ENCODE data around the gene CYP1A2. TPM values are rescaled to one million over a fixed set of nuclear protein-coding genes. Genes with fewer than 3 reads are reported as not detected.
A peak's percentile ranks its signal among the peaks of the same experiment; 100 is the strongest.

The CYP1A2 gene
- total RNA-seq, 2 experiments from 2014 or later: not detected

DNA sequence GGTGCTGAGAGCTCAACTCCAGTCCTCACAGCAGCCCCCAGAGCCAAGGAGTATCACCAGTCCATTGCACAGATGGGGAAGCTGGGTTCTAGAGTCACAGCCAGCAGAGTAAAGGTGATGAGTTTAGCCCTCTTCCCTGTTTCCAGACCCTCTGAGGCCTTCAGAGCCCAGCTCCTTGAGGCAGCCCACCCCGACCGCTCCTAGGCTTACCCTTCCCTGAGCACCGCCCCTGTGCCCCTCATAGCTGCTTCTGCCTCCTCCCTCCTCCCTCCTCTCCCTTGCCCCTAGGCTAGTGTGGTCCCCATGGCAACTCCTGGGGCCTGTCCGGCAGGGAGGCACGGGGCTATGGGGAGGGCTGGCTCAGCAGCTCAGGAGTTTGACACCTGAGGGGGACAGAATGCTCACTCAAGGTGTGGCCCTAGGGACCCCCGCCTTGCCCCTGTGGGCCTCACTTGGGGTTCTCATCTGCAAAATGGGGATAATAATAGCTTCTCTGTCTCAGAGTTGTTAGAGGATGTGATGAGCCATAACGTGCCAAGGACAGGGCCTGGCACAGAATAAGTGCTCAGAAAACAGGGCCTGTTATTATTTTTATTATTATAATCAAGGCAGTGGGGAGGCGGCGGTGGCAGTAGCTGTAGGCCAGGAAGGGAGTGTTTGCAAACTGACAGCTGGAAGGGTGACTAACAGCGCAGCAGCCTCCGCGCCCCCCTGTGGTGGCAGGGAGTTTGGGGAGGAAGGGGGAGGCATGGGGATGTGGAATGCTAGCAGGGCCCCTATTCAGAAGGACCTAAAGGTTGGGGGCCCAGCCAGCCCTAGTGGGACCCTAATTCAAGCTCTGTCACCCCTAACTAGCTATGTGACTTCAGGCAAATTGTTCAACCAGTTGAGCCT, 44.7 kb downstream of the CYP1A2 start:
- intact Hi-C loops (cut with micrococcal nuclease): no loop called here
- peaks cover 90% of the 10 kb centered on the region for H3K4me1 Mint-ChIP-seq (ENCODE audit: low read depth)
- CTCF ChIA-PET: interaction anchor here (0.6 to 29.5 kb wide), 12 partner anchors 12 to 418 kb away, joined by 3 to 1193 read pairs (median 4); partner anchors contain the start of genes CPLX3 and CSK
- peak; percentile 88 for DNase-seq
- H3K4me3 Mint-ChIP-seq: no peak overlapping the region
- H3K9me3 Mint-ChIP-seq: no peaks in the 10 kb centered on the region
- no peaks in the 10 kb centered on the region for H3K27me3 Mint-ChIP-seq (ENCODE audit: low read depth)
- H3K36me3 Mint-ChIP-seq (ENCODE audit: low read depth): peaks cover 48% of the 10 kb centered on the region
- H3K27ac Mint-ChIP-seq: peak overlapping the region; percentile 99

DNA sequence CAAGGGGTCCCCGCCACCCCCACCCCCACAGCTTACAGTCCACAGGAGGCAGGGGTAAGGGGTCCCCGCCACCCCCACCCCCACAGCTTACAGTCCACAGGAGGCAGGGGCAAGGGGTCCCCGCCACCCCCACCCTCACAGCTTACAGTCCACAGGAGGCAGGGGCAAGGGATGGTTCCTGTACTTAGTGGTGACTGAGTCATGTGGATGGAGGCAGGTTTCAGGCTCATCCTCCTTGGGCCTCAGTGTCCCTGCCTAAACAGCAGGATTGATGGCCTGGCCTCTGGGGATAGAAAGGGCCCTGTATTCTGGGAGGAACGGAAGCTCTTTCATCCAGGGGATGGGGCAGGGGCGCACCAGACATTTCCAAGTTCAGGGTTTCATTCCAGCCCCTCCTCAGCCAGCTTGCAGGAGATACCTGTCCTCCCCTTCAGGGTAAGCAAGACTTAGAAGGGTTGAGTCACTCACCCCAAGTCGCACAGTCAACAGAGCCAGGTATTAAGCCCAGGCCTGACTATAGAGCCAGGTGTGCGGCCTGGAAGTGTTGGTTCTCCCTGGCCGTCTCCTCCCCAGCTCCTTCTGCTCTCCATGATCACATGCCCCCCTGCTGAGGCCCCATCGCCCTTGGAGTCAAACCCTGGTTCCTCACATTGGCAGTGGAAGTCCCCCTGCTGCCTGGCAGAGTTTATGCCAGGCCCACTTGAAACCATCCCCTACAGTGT, 45.8 kb downstream of the CYP1A2 start:
- CTCF ChIA-PET: interaction anchor here (0.7 to 29.5 kb wide), 7 partner anchors 11 to 160 kb away, joined by 3 to 1193 read pairs (median 5); partner anchors contain the start of genes CPLX3 and CSK
- Mint-ChIP-seq H3K36me3 (ENCODE audit: low read depth) (peaks cover 45% of the 10 kb centered on the region), H3K27ac (peak overlapping the region; percentile 87), H3K4me1 (ENCODE audit: low read depth) (peaks cover 92% of the 10 kb centered on the region), H3K27me3 (ENCODE audit: low read depth) (no peaks in the 10 kb centered on the region), H3K9me3 (no peaks in the 10 kb centered on the region), H3K4me3 (peak overlapping the region; percentile 1)
- DNase-seq: no peak
- intact Hi-C loops (cut with micrococcal nuclease): no loop called here

DNA sequence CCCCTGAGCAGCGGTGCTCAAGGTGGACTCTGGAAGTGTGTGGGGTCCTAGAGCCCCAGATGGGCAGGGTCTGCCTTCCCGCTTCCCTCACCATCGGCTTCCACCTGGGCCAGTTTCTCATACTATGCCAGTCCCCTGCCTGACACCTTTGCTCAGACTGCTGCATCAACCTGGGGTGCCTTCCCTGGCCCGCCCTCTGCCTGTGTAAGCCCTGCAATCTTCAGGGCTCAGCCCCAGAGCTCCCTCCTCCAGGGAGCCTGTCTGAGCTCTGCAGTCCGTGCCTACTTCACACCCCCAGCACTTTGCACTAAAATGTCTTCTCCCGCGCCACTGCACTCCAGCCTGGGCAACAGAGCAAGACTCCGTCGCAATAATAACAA, 46.3 kb downstream of the CYP1A2 start:
- peaks cover 45% of the 10 kb centered on the region for H3K36me3 Mint-ChIP-seq (ENCODE audit: low read depth)
- intact Hi-C loops (cut with micrococcal nuclease): no loop called here
- CTCF ChIA-PET: interaction anchor here (2.5 to 29.5 kb wide), 2 partner anchors 11 to 16 kb away, joined by 17 to 1193 read pairs; partner anchors contain the start of gene CSK
- peak overlapping the region; percentile 87 for H3K27ac Mint-ChIP-seq
- DNase-seq: no peak
- peaks cover 92% of the 10 kb centered on the region for H3K4me1 Mint-ChIP-seq (ENCODE audit: low read depth)
- H3K9me3 Mint-ChIP-seq: no peaks in the 10 kb centered on the region
- H3K4me3 Mint-ChIP-seq: no peak overlapping the region
- no peaks in the 10 kb centered on the region for H3K27me3 Mint-ChIP-seq (ENCODE audit: low read depth)

DNA sequence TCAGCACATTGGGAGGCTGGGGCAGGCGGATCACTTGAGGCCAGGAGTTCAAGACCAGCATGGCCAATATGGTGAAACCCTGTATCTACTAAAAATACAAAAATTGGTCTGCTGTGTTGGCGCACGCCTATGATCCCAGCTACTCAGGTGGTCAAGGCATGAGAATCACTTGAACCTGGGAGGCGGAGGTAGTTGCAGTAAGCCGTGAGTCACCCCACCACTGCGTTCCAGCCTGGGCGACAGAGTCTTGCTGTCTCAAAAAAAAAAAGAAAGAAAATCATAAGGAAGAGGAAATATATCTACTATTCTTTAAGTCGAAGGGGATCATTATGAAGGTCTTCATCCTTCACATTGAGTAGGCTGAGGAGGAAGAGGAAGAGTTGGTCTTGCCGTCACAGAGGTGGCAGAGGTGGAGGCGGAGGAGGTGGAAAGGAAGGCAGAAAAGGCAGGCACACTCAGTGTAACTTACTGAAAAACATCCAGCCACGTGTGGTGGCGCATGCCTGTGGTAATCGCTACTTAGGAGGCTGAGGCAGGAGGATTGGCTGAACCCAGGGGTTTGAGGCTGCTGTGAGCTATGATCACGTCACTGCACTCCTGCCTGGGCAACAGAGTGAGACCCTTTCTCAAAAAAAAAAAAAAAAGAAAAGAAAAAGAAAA, 47.5 kb downstream of the CYP1A2 start:
- H3K4me1 Mint-ChIP-seq (ENCODE audit: low read depth): peaks cover 86% of the 10 kb centered on the region
- peak overlapping the region; percentile 19 for H3K4me3 Mint-ChIP-seq
- CTCF ChIA-PET: interaction anchor here (0.7 to 29.5 kb wide), 3 partner anchors 12 to 161 kb away, joined by 3 to 1193 read pairs (median 6); partner anchors contain the start of gene CSK
- peak overlapping the region; percentile 95 for H3K27ac Mint-ChIP-seq
- no peaks in the 10 kb centered on the region for H3K27me3 Mint-ChIP-seq (ENCODE audit: low read depth)
- H3K9me3 Mint-ChIP-seq: no peaks in the 10 kb centered on the region
- peaks cover 47% of the 10 kb centered on the region for H3K36me3 Mint-ChIP-seq (ENCODE audit: low read depth)
- peak; percentile 78 for DNase-seq
- intact Hi-C loops (cut with micrococcal nuclease): loop anchor here (1.0 kb wide), 1 partner anchor 8 kb away; no protein-coding TSS in a partner anchor

DNA sequence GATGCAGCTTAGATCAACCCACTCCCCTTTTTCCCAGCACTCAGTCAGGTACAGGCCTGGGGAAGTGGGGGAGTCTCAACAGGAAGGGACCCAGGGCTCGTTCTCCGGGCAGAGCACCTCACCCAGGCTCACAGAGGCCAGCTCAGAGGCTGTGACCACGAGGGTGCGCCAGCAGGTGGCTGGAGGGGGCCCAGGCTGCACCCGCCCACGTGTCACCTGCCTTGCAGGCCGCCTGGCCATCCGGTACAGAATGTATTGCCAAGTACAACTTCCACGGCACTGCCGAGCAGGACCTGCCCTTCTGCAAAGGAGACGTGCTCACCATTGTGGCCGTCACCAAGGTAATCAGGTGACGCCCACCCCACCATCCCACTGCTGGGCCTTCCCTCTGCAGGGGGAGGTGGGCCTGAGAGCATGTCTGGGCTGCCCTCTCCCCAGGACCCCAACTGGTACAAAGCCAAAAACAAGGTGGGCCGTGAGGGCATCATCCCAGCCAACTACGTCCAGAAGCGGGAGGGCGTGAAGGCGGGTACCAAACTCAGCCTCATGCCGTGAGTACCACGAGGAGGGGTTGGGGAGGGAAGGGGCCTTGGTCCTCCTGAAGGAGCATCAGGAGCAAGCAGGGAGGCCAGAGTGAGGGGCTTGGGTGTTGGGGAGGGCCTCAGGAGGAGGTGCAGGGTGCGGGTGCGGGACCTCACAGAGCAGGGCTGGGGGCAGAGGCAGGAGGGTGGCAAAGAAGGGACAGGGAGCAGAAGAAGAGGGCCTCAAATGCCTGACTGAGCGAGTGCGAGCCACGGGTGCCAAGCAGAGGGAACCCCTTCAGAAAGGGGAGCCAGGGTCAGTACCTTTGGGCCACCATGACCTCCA, 50.0 kb downstream of the CYP1A2 start:
- H3K36me3 Mint-ChIP-seq (ENCODE audit: low read depth): peaks cover 52% of the 10 kb centered on the region
- H3K4me1 Mint-ChIP-seq (ENCODE audit: low read depth): peaks cover 61% of the 10 kb centered on the region
- H3K9me3 Mint-ChIP-seq: no peaks in the 10 kb centered on the region

DNA sequence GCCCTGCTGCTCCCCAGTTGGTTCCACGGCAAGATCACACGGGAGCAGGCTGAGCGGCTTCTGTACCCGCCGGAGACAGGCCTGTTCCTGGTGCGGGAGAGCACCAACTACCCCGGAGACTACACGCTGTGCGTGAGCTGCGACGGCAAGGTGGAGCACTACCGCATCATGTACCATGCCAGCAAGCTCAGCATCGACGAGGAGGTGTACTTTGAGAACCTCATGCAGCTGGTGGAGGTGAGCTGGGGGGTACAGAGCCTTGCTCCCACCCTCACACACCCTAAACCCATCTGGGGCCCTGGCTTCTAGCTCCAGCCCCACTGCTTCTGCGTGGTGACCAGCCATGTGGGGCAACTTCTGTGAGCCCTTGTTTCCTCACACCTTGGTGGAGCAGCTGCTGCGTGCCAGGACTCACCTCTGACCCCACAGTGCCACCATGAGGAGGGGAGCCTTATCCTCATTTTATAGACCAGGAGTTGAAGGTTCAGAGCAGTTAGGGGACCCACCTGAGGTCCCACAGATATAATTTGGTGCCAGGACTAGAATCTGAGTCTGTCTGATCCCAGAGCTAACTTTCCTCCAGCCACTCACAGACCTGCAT, 50.7 kb downstream of the CYP1A2 start:
- no peaks in the 10 kb centered on the region for H3K9me3 Mint-ChIP-seq
- peak overlapping the region; percentile 95 for H3K27ac Mint-ChIP-seq
- H3K27me3 Mint-ChIP-seq (ENCODE audit: low read depth): no peaks in the 10 kb centered on the region
- intact Hi-C loops (cut with micrococcal nuclease): no loop called here
- H3K36me3 Mint-ChIP-seq (ENCODE audit: low read depth): peaks cover 59% of the 10 kb centered on the region
- no peak overlapping the region for H3K4me3 Mint-ChIP-seq
- H3K4me1 Mint-ChIP-seq (ENCODE audit: low read depth): peaks cover 60% of the 10 kb centered on the region
- CTCF ChIA-PET: interaction anchor here (0.7 to 29.5 kb wide), 15 partner anchors 10 to 167 kb away, joined by 3 to 1193 read pairs (median 4); partner anchors contain the start of genes CPLX3, CSK and LMAN1L
- peak; percentile 68 for DNase-seq

More for the DNA sequence above, 50.0 kb downstream of the CYP1A2 start:
- Mint-ChIP-seq H3K27ac (peak overlapping the region; percentile 95), H3K4me3 (no peak overlapping the region), H3K27me3 (ENCODE audit: low read depth) (no peaks in the 10 kb centered on the region)
- intact Hi-C loops (cut with micrococcal nuclease): no loop called here
- CTCF ChIA-PET: interaction anchor here (0.6 to 29.5 kb wide), 6 partner anchors 11 to 153 kb away, joined by 4 to 1193 read pairs (median 6); partner anchors contain the start of genes CPLX3 and CSK
- no peak for DNase-seq

DNA sequence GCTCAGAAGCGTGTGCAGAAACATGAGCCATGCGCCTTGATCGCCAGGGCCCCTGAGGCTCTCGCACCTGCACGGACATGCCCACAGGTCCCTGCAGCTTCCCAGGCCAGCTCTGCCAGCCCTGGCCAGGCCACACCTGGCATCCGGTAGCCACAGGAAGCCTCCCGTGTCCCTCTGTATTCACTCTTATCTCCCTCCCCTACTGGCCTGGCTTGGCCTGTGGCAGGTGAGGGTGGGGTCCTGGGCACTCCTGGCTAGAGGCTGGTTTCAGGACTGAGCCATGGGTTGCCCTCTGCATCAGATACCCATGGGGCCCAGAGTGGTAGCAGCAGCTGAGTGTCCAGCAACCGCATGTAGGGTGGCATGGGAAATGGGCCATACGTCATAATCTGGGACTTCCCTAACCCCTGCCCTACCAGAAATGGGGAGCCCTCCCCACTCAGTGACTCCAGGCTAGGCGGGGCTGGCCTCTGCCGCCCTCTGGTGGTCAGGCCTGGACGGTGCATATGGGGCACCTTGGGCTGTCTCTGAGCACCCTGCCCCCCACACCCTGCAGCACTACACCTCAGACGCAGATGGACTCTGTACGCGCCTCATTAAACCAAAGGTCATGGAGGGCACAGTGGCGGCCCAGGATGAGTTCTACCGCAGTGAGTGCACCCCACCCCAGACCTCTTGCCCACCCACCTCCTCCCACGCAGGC, 51.4 kb downstream of the CYP1A2 start:
- Mint-ChIP-seq H3K4me1 (ENCODE audit: low read depth) (peaks cover 56% of the 10 kb centered on the region), H3K27me3 (ENCODE audit: low read depth) (no peaks in the 10 kb centered on the region), H3K4me3 (peak overlapping the region; percentile 46), H3K27ac (peak overlapping the region; percentile 95), H3K9me3 (no peaks in the 10 kb centered on the region), H3K36me3 (ENCODE audit: low read depth) (peaks cover 61% of the 10 kb centered on the region)
- peak; percentile 94 for DNase-seq
- CTCF ChIA-PET: interaction anchor here (0.7 to 29.5 kb wide), 16 partner anchors 9 to 168 kb away, joined by 3 to 1193 read pairs (median 4); partner anchors contain the start of genes CPLX3, CSK and LMAN1L
- intact Hi-C loops (cut with micrococcal nuclease): loop anchor here (1.0 to 2.0 kb wide), 5 partner anchors 12 to 150 kb away; no protein-coding TSS in a partner anchor

DNA sequence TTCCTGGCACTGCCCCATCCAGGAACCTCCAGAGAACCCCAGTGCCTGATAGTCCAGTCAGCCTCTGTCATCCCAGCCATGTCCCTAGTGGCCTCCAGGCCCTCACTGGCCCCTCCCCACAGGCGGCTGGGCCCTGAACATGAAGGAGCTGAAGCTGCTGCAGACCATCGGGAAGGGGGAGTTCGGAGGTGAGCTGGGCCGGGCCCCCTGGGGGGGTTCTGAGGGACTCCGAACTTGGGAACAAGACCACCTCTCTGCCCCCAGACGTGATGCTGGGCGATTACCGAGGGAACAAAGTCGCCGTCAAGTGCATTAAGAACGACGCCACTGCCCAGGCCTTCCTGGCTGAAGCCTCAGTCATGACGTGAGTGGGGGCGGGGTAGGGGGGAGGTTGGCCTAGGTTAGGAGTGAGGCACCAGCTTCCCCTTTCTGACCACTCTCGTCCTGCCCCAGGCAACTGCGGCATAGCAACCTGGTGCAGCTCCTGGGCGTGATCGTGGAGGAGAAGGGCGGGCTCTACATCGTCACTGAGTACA, 52.0 kb downstream of the CYP1A2 start:
- CTCF ChIA-PET: interaction anchor here (0.6 to 29.5 kb wide), 7 partner anchors 12 to 169 kb away, joined by 3 to 1193 read pairs (median 4); partner anchors contain the start of genes CSK and LMAN1L
- H3K27ac Mint-ChIP-seq: peak overlapping the region; percentile 95
- peaks cover 50% of the 10 kb centered on the region for H3K4me1 Mint-ChIP-seq (ENCODE audit: low read depth)
- H3K36me3 Mint-ChIP-seq (ENCODE audit: low read depth): peaks cover 59% of the 10 kb centered on the region
- H3K4me3 Mint-ChIP-seq: no peak overlapping the region
- DNase-seq: no peak
- intact Hi-C loops (cut with micrococcal nuclease): loop anchor here (1.0 to 2.0 kb wide), 5 partner anchors 12 to 150 kb away; no protein-coding TSS in a partner anchor
- no peaks in the 10 kb centered on the region for H3K9me3 Mint-ChIP-seq
- H3K27me3 Mint-ChIP-seq (ENCODE audit: low read depth): no peaks in the 10 kb centered on the region

DNA sequence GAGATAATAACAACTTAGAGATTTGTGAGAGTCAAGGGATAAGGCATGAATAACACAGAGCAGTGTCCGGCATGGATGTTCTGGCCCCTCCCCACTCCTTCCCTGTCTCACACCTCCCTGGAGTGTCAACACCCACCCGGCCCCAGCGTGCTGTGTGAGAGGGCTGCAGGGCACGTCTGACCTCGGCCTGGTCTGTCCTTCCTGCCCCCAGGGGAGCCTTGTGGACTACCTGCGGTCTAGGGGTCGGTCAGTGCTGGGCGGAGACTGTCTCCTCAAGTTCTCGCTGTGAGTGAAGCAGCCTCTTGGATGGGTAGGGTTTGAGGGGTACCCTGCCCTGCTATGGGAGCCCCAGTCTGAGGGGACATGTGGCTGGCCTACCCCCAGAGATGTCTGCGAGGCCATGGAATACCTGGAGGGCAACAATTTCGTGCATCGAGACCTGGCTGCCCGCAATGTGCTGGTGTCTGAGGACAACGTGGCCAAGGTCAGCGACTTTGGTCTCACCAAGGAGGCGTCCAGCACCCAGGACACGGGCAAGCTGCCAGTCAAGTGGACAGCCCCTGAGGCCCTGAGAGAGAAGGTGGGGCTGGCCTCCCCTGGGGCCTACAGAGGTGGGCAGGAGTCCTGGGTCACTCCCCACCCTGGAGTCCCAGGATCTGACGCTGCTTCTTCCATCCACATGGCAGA, 52.8 kb downstream of the CYP1A2 start:
- peaks cover 54% of the 10 kb centered on the region for H3K36me3 Mint-ChIP-seq (ENCODE audit: low read depth)
- H3K27me3 Mint-ChIP-seq (ENCODE audit: low read depth): no peaks in the 10 kb centered on the region
- H3K27ac Mint-ChIP-seq: peak overlapping the region; percentile 48
- H3K4me1 Mint-ChIP-seq (ENCODE audit: low read depth): peaks cover 45% of the 10 kb centered on the region
- H3K9me3 Mint-ChIP-seq: no peaks in the 10 kb centered on the region
- CTCF ChIA-PET: interaction anchor here (1.6 to 29.5 kb wide), 2 partner anchors 23 to 169 kb away, joined by 5 to 1193 read pairs; partner anchors contain the start of gene CSK
- no peak for DNase-seq
- no peak overlapping the region for H3K4me3 Mint-ChIP-seq
- intact Hi-C loops (cut with micrococcal nuclease): loop anchor here (2.0 kb wide), 1 partner anchor 33 kb away; no protein-coding TSS in a partner anchor

All from activated naive CD4-positive, alpha-beta T cell treated with anti-CD3 and anti-CD28 coated beads for 36 hours (primary cell).